Measurements from ENCODE around the gene RNF20.

Gene RNF20

DNA sequence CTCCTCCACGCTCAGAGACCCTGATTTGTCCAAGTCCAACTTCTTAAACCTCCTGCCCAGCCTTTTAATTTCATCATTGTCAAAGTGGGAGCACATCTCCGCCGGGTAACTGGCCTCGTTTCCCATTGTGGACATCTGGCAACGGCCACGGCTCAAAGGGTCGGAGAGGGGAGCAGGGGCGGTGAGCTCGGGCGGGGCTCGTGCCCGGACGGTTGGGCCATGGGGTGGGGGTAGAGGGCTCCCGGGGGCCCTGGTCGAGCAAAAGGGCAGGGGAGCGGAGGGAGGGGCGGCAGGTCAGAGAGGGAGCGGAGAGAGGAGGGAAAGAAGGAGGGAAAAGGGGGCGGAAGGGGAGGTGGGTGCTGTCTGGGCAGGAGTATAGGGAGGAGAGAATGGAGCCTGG is 61.1 kb downstream of the RNF20 start, which contains the start of gene PPP3R2:
PPP3R2 (minus strand) TSS at position 174 of the 400 bp plus-strand sequence; CDS start at position 126, 48 bp downstream.
- TF ChIP-seq, protein P1, sequence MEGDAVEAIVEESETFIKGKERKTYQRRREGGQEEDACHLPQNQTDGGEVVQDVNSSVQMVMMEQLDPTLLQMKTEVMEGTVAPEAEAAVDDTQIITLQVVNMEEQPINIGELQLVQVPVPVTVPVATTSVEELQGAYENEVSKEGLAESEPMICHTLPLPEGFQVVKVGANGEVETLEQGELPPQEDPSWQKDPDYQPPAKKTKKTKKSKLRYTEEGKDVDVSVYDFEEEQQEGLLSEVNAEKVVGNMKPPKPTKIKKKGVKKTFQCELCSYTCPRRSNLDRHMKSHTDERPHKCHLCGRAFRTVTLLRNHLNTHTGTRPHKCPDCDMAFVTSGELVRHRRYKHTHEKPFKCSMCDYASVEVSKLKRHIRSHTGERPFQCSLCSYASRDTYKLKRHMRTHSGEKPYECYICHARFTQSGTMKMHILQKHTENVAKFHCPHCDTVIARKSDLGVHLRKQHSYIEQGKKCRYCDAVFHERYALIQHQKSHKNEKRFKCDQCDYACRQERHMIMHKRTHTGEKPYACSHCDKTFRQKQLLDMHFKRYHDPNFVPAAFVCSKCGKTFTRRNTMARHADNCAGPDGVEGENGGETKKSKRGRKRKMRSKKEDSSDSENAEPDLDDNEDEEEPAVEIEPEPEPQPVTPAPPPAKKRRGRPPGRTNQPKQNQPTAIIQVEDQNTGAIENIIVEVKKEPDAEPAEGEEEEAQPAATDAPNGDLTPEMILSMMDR (conservative IDR thresholded peaks at IDR 0.05; ENCODE audit: low read depth, low read length) = no peak

DNA sequence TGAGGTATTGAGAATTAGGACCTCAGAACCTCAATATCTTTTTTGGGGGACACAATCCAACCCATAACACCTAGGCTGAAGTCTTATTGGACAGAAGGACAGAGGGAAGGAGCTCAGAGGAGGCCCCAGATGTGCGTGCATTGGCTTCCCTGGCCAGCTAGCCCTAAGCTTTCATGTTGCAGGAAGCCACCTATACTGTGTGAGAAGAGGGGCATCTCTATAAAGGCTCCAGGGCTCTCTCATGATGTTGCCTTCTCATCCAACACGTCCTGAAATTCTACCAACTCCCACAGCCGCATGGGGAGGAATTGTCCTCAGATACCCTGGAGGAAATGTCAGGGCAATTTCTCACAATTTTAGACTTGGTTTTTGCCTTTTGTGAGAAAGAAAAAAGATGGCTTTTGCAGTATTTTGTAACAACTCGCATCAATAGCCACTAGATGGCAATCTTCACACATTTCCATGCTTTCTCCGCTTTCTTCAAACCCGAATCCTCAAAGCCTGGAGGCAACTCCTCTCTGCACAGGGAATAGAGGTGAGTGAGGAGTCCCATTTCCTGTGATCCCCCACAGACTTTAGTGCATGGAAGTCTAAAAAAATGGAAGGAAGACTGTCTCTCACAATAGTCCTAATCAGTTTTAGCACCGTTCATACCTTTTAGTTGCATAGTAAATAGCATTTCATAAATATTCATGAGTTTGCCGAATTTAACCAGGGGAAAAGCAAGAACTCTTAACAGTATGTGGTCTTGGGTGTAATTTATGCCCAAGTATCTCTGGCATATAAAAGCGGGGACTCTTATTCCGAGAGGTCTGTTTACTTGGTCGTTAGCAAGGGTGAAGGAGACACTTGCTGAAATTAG is 68.5 kb downstream of the RNF20 start:
- Histone ChIP-seq H2AFZ (ENCODE audit: low read depth) (no peak overlapping the region), H3K4me1 (ENCODE audit: low read depth, poor library complexity, severe bottlenecking) (no peaks in the 10 kb centered on the region), H3K79me2 (ENCODE audit: insufficient read depth, low read depth) (no peaks in the 10 kb centered on the region), H3K9ac (no peak overlapping the region), H4K20me1 (ENCODE audit: insufficient read depth) (no peaks in the 10 kb centered on the region), H3K4me2 (no peak overlapping the region), H3K27me3 (ENCODE audit: insufficient read depth, low read depth) (no peaks in the 10 kb centered on the region), H3K36me3 (ENCODE audit: insufficient read depth) (no peaks in the 10 kb centered on the region), H3K4me3 (IDR thresholded peaks at IDR 0.05; ENCODE audit: insufficient read depth, low read depth, low read length) (no peak overlapping the region), H3K27ac (no peak overlapping the region)
- TF ChIP-seq, protein P1 (conservative IDR thresholded peaks at IDR 0.05; ENCODE audit: low read depth, low read length) = peak; percentile 83

More for the DNA sequence above, 61.1 kb downstream of the RNF20 start, which contains the start of gene PPP3R2:
- H2AFZ ChIP-seq (ENCODE audit: low read depth) = no peak within 1 kb of the TSS
- H3K4me2 ChIP-seq = no peak within 1 kb of the TSS
- no peaks in the 10 kb centered on the region for H4K20me1 ChIP-seq (ENCODE audit: insufficient read depth)
- no peaks in the 10 kb centered on the region for H3K36me3 ChIP-seq (ENCODE audit: insufficient read depth)
- no peak within 1 kb of the TSS for H3K27ac ChIP-seq
- no peak within 1 kb of the TSS for H3K4me3 ChIP-seq (IDR thresholded peaks at IDR 0.05; ENCODE audit: insufficient read depth, low read depth, low read length)
- no peaks in the 10 kb centered on the region for H3K79me2 ChIP-seq (ENCODE audit: insufficient read depth, low read depth)
- H3K9ac ChIP-seq = no peak within 1 kb of the TSS
- no peaks in the 10 kb centered on the region for H3K4me1 ChIP-seq (ENCODE audit: low read depth, poor library complexity, severe bottlenecking)
- H3K27me3 ChIP-seq (ENCODE audit: insufficient read depth, low read depth) = no peaks in the 10 kb centered on the region

DNA sequence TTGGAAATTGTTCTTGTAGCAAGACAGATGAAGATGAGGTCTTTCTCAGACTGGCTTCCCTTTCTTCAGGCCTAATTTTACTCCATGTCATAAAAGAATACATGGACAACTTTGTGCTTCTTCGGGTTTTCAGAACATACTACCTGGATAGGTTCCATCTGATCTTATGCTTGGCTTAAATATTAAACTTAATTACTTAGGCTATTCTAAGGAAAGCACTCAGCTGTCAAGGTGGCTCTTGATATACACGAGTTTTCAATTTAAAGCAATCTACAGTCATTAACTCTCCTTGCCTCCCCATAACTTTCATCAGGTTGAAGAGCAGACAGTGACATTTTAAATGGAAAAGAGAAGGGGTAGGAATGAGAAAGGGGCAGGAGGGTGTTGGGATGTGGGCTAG is 70.6 kb downstream of the RNF20 start:
- Histone ChIP-seq H3K27ac (no peak overlapping the region), H3K27me3 (ENCODE audit: insufficient read depth, low read depth) (no peaks in the 10 kb centered on the region), H3K9ac (no peak overlapping the region), H3K4me2 (no peak overlapping the region), H2AFZ (ENCODE audit: low read depth) (no peak overlapping the region), H3K79me2 (ENCODE audit: insufficient read depth, low read depth) (no peaks in the 10 kb centered on the region), H3K36me3 (ENCODE audit: insufficient read depth) (no peaks in the 10 kb centered on the region), H4K20me1 (ENCODE audit: insufficient read depth) (no peaks in the 10 kb centered on the region), H3K4me3 (IDR thresholded peaks at IDR 0.05; ENCODE audit: insufficient read depth, low read depth, low read length) (no peak overlapping the region), H3K4me1 (ENCODE audit: low read depth, poor library complexity, severe bottlenecking) (no peaks in the 10 kb centered on the region)
- TF ChIP-seq, protein P1 (conservative IDR thresholded peaks at IDR 0.05; ENCODE audit: low read depth, low read length) = no peak

DNA sequence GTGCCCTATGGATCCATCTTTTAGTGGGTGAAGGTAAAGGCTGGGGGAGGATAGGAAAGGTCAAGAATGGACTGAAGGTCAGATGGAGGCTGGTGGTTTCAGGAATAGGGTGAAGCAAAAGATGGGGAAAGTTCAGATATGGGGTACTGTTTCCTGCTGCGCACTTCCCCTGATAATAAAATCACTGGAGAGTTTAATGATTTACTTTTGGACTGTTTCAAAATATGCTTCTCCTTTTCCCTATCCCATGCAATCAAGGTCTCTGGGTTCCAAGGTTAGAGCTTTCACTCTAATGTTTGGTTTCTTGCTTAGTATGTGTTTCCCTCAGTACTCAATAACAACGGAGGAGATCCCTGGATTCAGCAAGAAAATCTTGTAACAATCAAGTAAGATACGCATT is 71.9 kb downstream of the RNF20 start:
- no peak overlapping the region for H3K27ac ChIP-seq
- H2AFZ ChIP-seq (ENCODE audit: low read depth) = no peak overlapping the region
- H3K36me3 ChIP-seq (ENCODE audit: insufficient read depth) = no peaks in the 10 kb centered on the region
- no peaks in the 10 kb centered on the region for H3K27me3 ChIP-seq (ENCODE audit: insufficient read depth, low read depth)
- H3K4me1 ChIP-seq (ENCODE audit: low read depth, poor library complexity, severe bottlenecking) = no peaks in the 10 kb centered on the region
- H3K79me2 ChIP-seq (ENCODE audit: insufficient read depth, low read depth) = no peaks in the 10 kb centered on the region
- no peaks in the 10 kb centered on the region for H4K20me1 ChIP-seq (ENCODE audit: insufficient read depth)
- no peak overlapping the region for H3K4me3 ChIP-seq (IDR thresholded peaks at IDR 0.05; ENCODE audit: insufficient read depth, low read depth, low read length)
- H3K4me2 ChIP-seq = no peak overlapping the region
- no peak overlapping the region for H3K9ac ChIP-seq
- TF ChIP-seq, protein P1 (conservative IDR thresholded peaks at IDR 0.05; ENCODE audit: low read depth, low read length) = no peak

All from KMS-11 (cell line).